ENCODE data around the gene KDM2B.
"Not testable (repeated sequence)": the region's sequence is repeated elsewhere in the genome, so short reads cannot be mapped to it uniquely, and the experiment has no call there.

The KDM2B gene

DNA sequence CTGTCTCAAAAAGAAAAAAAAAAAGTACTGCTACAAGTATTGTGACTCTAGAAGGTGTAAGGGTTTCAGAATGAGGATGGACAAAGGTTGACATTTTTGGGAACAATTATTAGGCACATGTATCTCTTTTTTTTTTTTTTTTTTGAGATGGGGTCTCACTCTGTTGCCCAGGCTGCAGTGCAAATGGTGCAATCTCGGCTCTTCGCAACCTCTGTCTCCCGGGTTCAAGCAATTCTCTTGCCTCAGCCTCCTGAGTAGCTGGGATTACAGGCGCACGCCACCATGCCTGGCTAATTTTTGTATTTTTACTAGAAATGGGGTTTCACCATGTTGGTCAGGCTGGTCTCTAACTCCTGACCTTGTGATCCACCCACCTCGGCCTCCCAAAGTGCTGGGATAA, 195.9 kb downstream of the KDM2B start:
- DNase-seq (ENCODE audit: low read depth in 2 of 2) = not testable (repeated sequence)

DNA sequence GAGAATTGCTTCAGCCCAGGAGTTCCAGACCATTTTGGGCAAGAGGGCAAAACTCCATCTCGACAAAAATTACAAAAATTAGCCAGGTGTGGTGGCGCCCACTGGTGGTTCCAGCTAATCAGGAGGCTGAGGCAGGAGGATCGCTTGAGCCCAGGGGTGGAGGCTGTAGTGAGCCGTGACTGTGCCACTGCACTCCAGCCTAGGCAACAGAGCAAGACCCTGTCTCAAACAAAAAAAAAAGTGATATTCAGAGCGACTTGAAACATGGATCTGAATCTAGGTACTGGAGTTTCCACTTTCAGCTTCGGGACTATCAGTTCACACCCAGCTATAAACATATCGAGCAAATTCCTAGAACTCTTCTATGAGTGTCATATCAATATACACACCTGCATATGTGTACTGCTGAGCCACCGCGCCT, 197.2 kb downstream of the KDM2B start:
- no peak for DNase-seq (ENCODE audit: low read depth in 2 of 2)

DNA sequence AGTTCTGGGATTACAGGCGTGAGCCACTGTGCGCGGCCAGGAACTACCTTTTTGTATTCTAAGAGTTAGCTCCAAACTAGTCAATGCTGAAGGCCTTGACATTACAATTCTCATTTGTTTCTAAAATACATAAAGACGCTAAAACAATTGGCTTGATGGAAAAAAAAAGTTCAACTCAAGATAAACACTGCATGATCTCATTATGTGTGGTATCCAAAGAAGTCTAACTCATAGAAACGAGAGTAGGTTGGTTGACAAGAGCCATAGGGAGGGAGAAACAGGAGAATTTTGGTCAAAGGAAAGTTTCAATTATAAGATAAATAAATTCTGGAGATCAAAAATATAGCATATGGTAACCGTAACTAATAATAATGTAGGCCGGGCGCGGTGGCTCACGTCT, 200.9 kb downstream of the KDM2B start:
- no peak for DNase-seq (ENCODE audit: low read depth in 2 of 2)

Data from stimulated activated CD8-positive, alpha-beta memory T cell treated with anti-CD3 and anti-CD28 coated beads, Interleukin-15, amount 100 ng/mL, for 48 hours (primary cell).